Astrocyte of the cerebellum (primary cell): Measurements from ENCODE around the gene SGMS1.
"Not testable (repeated sequence)": the region's sequence is repeated elsewhere in the genome, so short reads cannot be mapped to it uniquely, and the experiment has no call there.

ENCODE experiments used
- DNase-seq: peaks from one replicate; pipeline ENCODE4 v3.0.0-alpha.2; 2011; ENCODE audit warnings: low read depth
- H3K4me3 ChIP-seq: 2 replicates; pipeline ENCODE4 v1.5.1; 2011; ENCODE audit warnings: mild to moderate bottlenecking, low read depth, low read length, moderate library complexity
- in situ Hi-C: cut with HindIII; loops from 2 replicates; pipeline ENCODE4 v1.10.0; 2017; ENCODE audit warnings: low sequenced_read_pairs
- TF ChIP-seq, protein P1 (sequence below): IDR thresholded peaks from 2 replicates; pipeline ENCODE4 v1.5.1; 2012; ENCODE audit warnings: low read length, low read depth, moderate library complexity, mild to moderate bottlenecking; ENCODE audit errors: missing control alignments

Gene SGMS1

DNA sequence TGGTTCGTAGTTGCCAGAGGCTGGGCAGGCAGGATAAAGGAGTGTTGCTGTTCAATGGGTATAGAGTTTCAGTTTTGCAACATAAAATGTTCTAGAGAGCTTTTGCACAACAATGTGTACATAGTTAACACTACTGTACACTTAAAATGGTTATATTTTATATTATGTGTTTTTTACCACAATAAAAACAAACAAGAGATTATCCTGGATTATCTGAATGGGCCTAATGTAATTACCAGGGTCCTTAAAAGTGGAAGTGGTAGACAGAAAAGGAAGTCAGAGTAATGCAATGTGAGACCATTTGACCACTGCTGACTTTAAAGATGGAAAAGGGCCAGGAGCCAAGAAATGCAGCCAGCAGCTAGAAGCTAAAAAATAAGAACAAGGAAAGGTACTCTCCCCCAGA, 159.7 kb downstream of the SGMS1 start:
- in situ Hi-C loops = no loop called here
- TF ChIP-seq, protein P1, sequence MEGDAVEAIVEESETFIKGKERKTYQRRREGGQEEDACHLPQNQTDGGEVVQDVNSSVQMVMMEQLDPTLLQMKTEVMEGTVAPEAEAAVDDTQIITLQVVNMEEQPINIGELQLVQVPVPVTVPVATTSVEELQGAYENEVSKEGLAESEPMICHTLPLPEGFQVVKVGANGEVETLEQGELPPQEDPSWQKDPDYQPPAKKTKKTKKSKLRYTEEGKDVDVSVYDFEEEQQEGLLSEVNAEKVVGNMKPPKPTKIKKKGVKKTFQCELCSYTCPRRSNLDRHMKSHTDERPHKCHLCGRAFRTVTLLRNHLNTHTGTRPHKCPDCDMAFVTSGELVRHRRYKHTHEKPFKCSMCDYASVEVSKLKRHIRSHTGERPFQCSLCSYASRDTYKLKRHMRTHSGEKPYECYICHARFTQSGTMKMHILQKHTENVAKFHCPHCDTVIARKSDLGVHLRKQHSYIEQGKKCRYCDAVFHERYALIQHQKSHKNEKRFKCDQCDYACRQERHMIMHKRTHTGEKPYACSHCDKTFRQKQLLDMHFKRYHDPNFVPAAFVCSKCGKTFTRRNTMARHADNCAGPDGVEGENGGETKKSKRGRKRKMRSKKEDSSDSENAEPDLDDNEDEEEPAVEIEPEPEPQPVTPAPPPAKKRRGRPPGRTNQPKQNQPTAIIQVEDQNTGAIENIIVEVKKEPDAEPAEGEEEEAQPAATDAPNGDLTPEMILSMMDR = no peak
- peak; percentile 29 for DNase-seq

DNA sequence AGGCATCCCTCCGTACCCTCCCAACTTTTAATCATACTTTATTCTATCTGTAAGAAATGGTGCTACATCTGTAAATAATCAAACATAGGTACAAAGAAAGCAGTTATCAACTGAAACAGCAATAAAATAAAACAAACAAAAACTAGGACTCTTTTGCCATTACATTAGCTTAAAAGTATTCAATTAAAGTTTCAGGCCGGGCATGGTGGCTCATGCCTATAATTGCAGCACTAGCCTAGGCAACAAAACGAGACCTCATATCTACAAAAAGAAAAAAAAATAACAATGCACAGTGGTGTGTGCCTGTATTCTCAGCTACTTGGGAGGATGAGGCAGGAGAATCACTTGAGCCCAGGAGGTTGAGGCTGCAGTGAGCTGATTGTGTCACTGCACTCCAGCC, 161.9 kb downstream of the SGMS1 start:
- in situ Hi-C loops = no loop called here
- TF ChIP-seq, protein P1 = no peak
- no peak overlapping the region for H3K4me3 ChIP-seq
- DNase-seq = no peak

More for the DNA sequence above, 159.7 kb downstream of the SGMS1 start:
- no peak overlapping the region for H3K4me3 ChIP-seq

DNA sequence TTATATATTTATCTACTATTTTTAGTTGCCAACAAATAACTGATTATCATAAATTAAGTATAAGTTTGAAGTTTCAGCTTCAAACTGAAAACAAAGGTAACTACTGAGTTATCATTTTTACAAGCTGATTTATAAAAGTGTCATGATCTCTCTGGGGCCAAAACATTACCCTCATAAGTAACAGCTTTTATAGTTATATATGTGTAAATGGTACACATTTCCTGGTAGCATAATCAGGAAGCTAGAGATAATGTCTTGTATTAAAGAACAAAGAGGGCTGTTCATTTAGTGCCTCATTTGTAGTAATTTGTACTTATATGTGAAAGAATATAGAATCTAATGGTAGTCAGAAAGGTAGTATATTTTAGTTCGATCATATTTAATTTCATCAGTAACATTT, 162.6 kb downstream of the SGMS1 start:
- TF ChIP-seq, protein P1 = no peak
- in situ Hi-C loops = no loop called here
- no peak overlapping the region for H3K4me3 ChIP-seq
- no peak for DNase-seq

DNA sequence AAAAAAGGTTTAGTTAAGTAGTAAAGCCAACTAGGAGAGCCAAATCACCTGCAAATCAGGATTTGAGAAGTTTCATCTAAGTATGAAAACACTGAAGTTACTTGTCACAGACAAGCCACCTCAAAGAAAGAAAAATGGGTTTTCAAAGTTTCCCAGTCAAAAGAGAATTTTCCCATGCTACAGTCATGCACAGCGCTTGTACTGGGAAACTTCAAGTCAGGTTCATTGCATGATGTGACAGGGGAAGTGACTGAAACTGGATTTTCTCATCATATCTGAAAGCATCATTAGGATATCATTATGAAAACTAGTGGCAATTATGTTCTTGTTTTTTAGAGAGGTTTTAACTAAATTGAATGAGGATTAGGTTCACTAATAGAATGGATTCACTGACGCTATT, 167.0 kb downstream of the SGMS1 start:
- no peak overlapping the region for H3K4me3 ChIP-seq
- DNase-seq = no peak
- in situ Hi-C loops = no loop called here
- TF ChIP-seq, protein P1 = no peak

DNA sequence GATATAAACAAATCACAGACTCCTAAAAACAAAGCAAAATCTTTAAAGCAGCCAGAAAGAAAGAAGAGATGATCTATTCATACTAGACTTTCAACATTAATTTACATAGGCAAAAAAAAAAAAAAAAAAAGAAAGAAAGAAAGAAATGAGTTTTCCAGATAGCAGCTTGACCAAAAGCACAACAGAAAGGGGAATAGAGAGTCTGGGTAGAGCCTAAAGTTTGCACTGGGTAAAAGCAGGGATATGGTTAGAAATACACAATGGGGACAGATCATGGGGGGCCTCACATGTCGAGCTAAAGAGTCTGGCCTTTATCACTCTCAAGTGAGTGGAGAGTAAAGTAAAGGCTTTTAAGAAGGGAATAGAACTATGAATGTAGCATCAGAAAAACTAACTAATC, 169.8 kb downstream of the SGMS1 start:
- in situ Hi-C loops = loop anchor here (5.0 kb wide), 1 partner anchor 37 kb away; no protein-coding TSS in a partner anchor
- TF ChIP-seq, protein P1 = no peak
- DNase-seq = no peak
- no peak overlapping the region for H3K4me3 ChIP-seq

DNA sequence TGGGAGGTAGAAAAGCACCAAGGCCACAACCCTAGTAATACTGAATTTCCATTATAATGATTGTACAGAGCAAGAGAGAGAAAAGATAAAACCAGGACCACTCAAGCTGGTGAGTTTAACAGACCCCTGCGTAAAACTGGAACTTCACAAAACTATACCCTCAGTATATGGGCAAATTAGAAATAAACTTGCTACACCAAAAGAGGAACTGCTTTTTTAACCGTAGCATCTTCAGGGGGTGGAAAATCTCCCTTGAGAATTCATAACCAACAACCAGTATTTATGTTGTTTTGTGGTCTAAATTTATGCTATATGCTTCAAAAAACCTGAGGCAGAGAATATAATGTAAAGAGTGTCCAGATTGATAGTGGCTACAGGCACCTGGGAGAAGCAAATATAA, 171.2 kb downstream of the SGMS1 start:
- no peak for DNase-seq
- TF ChIP-seq, protein P1 = no peak
- in situ Hi-C loops = loop anchor here (5.0 kb wide), 1 partner anchor 35 kb away; no protein-coding TSS in a partner anchor
- H3K4me3 ChIP-seq = no peak overlapping the region

DNA sequence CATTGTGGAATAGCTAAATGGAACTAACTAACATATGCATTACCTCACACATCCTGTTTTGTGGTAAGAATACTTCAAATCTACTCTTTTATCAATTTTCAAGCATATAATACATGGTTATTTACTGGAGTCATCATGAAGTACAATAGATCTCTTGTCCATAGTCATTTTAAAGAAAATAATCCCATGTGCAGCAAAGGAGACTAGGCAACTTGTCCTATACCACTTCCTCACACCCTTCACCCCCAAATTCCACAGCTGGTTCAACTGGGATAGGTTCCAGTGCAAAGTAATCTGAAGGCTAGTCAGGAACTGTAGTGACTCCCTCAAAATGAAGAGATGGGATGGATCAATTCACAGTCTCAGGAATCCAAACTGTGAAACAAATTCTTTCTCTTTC, 176.1 kb downstream of the SGMS1 start:
- in situ Hi-C loops = no loop called here
- TF ChIP-seq, protein P1 = no peak
- no peak overlapping the region for H3K4me3 ChIP-seq
- DNase-seq = no peak

DNA sequence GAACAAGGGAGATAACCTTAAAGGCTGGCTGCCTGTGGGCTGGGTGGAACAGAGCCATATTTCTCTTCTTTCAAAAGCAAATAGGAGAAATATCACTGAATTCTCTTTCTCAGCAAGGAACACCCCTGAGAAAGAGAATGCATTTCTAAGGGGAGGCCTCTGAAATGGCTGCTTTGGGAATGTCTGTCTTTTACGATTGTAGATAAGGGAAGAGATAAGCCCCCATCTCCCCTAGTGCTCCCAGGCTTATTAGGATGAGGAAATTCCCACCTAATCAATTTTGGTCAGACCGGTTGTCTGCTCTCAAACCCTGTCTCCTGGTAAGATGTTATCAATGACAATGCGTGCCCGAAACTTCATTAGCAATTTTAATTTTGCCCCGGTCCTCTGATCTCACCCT, 178.0 kb downstream of the SGMS1 start:
- H3K4me3 ChIP-seq, in situ Hi-C loops, DNase-seq: not testable (repeated sequence)
